HCT116 (cell line): ENCODE results near the gene CDH22. TPM values are rescaled to one million over a fixed set of nuclear protein-coding genes. Genes with fewer than 3 reads are reported as not detected.

Experiments
- ATAC-seq: fragments of 200-7000 bp; cut with Tn5 transposase; 2 replicates; pipeline ENCODE4 v1.9.1; 2020; ENCODE audit warnings: mild to moderate bottlenecking, moderate library complexity
- BruUV-seq: library from RNA; stranded (reverse); fragments of 400-500 nt; replicated peaks from 2 replicates; lab custom pipeline; 2021; lab: Mats Ljungman, UMichigan
- CTCF ChIA-PET: fragments of 300-600 bp; sonication (Branson Sonifier 250); formaldehyde crosslinking; loops from one replicate; lab custom pipeline; 2021; ENCODE audit warnings: antibody characterized with exemption; lab: Charles Lee
- POLR2A ChIA-PET: fragments of 300-600, 350-600 bp; sonication (Branson Sonifier 250); formaldehyde crosslinking; loops from one replicate; lab custom pipeline; 2021; ENCODE audit warnings: antibody characterized with exemption; lab: Charles Lee
- RAD21 ChIA-PET, 2 experiments: fragments of 300-600 bp; sonication (Branson Sonifier 250); formaldehyde crosslinking; loops; one replicate each; lab custom pipeline; 2023; ENCODE audit warnings: low total read pairs in 2 of 2; ENCODE audit not compliant: uncharacterized antibody in 2 of 2, unreplicated experiment in 2 of 2, low non-redundant PET in 1 of 2; lab: Charles Lee
- DNase-seq: peaks from one replicate; pipeline ENCODE4 v3.0.0-alpha.2; 2010; ENCODE audit warnings: low read depth, low spot score
- H2AFZ ChIP-seq: fragments of 200-600 bp; shearing (Covaris generic), sonication (generic); 2 replicates; pipeline ENCODE4 v1.6.1; 2017; ENCODE audit warnings: low read depth, mixed run types, mixed read lengths, antibody characterized with exemption, low read length; ENCODE audit not compliant: poor library complexity, severe bottlenecking
- H3K27ac ChIP-seq: 2 replicates; pipeline ENCODE4 v1.5.1; 2012; ENCODE audit warnings: low read depth, low read length
- H3K27me3 ChIP-seq: fragments of 200-600 bp; sonication (generic); 2 replicates; pipeline ENCODE4 v1.6.1; 2016; ENCODE audit warnings: mixed run types, low read length, mixed read lengths; ENCODE audit not compliant: insufficient read depth
- H3K36me3 ChIP-seq, 2 experiments: fragments of 200-500 bp in 1 of 2; fragments of 200-600 bp in 1 of 2; sonication (Bioruptor generic) in 1 of 2; sonication (generic) in 1 of 2; 2 replicates each; pipeline versions ENCODE4 v1.5.1 to v1.6.1; 2014 to 2016; ENCODE audit warnings: low read length in 2 of 2, inconsistent platforms in 1 of 2, mixed read lengths in 1 of 2, mixed run types in 1 of 2; ENCODE audit not compliant: insufficient read depth in 2 of 2, control insufficient read depth in 1 of 2
- H3K4me1 ChIP-seq, 2 experiments: fragments of 200-600 bp in 1 of 2; sonication (generic) in 1 of 2; 2 replicates each; pipeline versions ENCODE4 v1.5.1 to v1.6.1; 2012 to 2017; ENCODE audit warnings: low read length in 2 of 2, inconsistent platforms in 1 of 2, mild to moderate bottlenecking in 1 of 2, mixed read lengths in 1 of 2, mixed run types in 1 of 2, moderate library complexity in 1 of 2; ENCODE audit not compliant: insufficient read depth in 2 of 2, control insufficient read depth in 1 of 2
- H3K4me2 ChIP-seq: fragments of 200-600 bp; sonication (generic); 2 replicates; pipeline ENCODE4 v1.6.1; 2017; ENCODE audit warnings: mixed run types, low read length, mixed read lengths
- H3K4me3 ChIP-seq, 2 experiments: fragments of 200-600 bp in 1 of 2; sonication (generic) in 1 of 2; replicated peaks in 1 of 2; 2 replicates each; pipeline ENCODE4 v1.5.1; 2011 to 2016; ENCODE audit warnings: low read length in 2 of 2, control low read depth in 1 of 2, low read depth in 1 of 2, mild to moderate bottlenecking in 1 of 2, mixed read lengths in 1 of 2, mixed run types in 1 of 2
- H3K79me2 ChIP-seq: fragments of 200-600 bp; sonication (generic); 2 replicates; pipeline ENCODE4 v1.6.1; 2017; ENCODE audit warnings: mild to moderate bottlenecking, mixed run types, low read length, moderate library complexity, mixed read lengths; ENCODE audit not compliant: insufficient read depth
- H3K9ac ChIP-seq: fragments of 200-600 bp; sonication (generic); 2 replicates; pipeline ENCODE4 v1.6.1; 2016; ENCODE audit warnings: low read length, mixed read lengths
- H3K9me2 ChIP-seq: fragments of 200-600 bp; sonication (generic), shearing (Covaris generic); 2 replicates; pipeline ENCODE4 v1.6.1; 2017; ENCODE audit warnings: mixed run types, mild to moderate bottlenecking, moderate library complexity; ENCODE audit not compliant: insufficient read depth
- H3K9me3 ChIP-seq, 2 experiments: fragments of 200-500 bp in 1 of 2; fragments of 200-600 bp in 1 of 2; sonication (Bioruptor generic) in 1 of 2; sonication (generic) in 1 of 2; 2 replicates each; pipeline ENCODE4 v1.6.1; 2014 to 2017; ENCODE audit warnings: low read length in 2 of 2, mixed read lengths in 2 of 2, inconsistent platforms in 1 of 2, low read depth in 1 of 2, mild to moderate bottlenecking in 1 of 2, mixed run types in 1 of 2, moderate library complexity in 1 of 2; ENCODE audit not compliant: control insufficient read depth in 1 of 2, insufficient read depth in 1 of 2
- H4K20me1 ChIP-seq: fragments of 200-600 bp; sonication (generic), shearing (Covaris generic); 2 replicates; pipeline ENCODE4 v1.6.1; 2017; ENCODE audit warnings: mixed run types, mild to moderate bottlenecking, moderate library complexity; ENCODE audit not compliant: insufficient read depth
- CBX3 ChIP-seq: IDR thresholded peaks from 2 replicates; pipeline ENCODE4 v1.6.1; 2012; ENCODE audit warnings: low read depth
- CEBPB ChIP-seq: IDR thresholded peaks from 2 replicates; pipeline ENCODE4 v1.6.1; 2012; ENCODE audit warnings: low read depth
- CTCF ChIP-seq, 3 experiments: fragments of 200-600 bp in 1 of 3; sonication (generic) in 1 of 3; IDR thresholded peaks in 2 of 3; conservative IDR thresholded peaks in 1 of 3; 2 replicates each; pipeline ENCODE4 v1.5.1; 2012 to 2017; ENCODE audit warnings: low read depth in 2 of 3, low read length in 2 of 3, antibody characterized with exemption in 1 of 3, borderline replicate concordance in 1 of 3, control low read depth in 1 of 3, mild to moderate bottlenecking in 1 of 3, mixed read lengths in 1 of 3, mixed run types in 1 of 3, moderate library complexity in 1 of 3; ENCODE audit not compliant: insufficient read depth in 1 of 3
- EGR1 ChIP-seq: IDR thresholded peaks from 2 replicates; pipeline ENCODE4 v1.6.1; 2012; ENCODE audit warnings: low read depth
- ELF1 ChIP-seq: IDR thresholded peaks from 2 replicates; pipeline ENCODE4 v1.6.1; 2012; ENCODE audit warnings: low read depth, borderline replicate concordance
- EZH2 ChIP-seq: fragments of 200-600 bp; sonication (generic); IDR thresholded peaks from 2 replicates; pipeline ENCODE4 v1.6.1; 2017; ENCODE audit warnings: antibody characterized with exemption, mixed run types
- EZH2phosphoT487 ChIP-seq: fragments of 200-600 bp; IDR thresholded peaks from 2 replicates; pipeline ENCODE4 v1.6.1; 2018; ENCODE audit warnings: antibody characterized with exemption, borderline replicate concordance
- FOSL1 ChIP-seq: IDR thresholded peaks from 2 replicates; pipeline ENCODE4 v1.6.1; 2012; ENCODE audit warnings: low read depth
- MAX ChIP-seq: IDR thresholded peaks from 2 replicates; pipeline ENCODE4 v1.6.1; 2012
- POLR2AphosphoS5 ChIP-seq: IDR thresholded peaks from 2 replicates; pipeline ENCODE4 v1.6.1; 2011; ENCODE audit warnings: mild to moderate bottlenecking, low read depth, low read length, moderate library complexity
- RAD21 ChIP-seq: IDR thresholded peaks from 2 replicates; pipeline ENCODE4 v1.6.1; 2012; ENCODE audit warnings: low read depth, mild to moderate bottlenecking
- SIN3A ChIP-seq: IDR thresholded peaks from 2 replicates; pipeline ENCODE4 v1.6.1; 2012; ENCODE audit warnings: low read depth
- SP1 ChIP-seq: IDR thresholded peaks from 2 replicates; pipeline ENCODE4 v1.6.1; 2012; ENCODE audit warnings: low read depth
- SRF ChIP-seq: IDR thresholded peaks from 2 replicates; pipeline ENCODE4 v1.6.1; 2012; ENCODE audit warnings: low read depth
- TCF7L2 ChIP-seq: IDR thresholded peaks from 2 replicates; pipeline ENCODE4 v1.7.0; 2011; ENCODE audit warnings: borderline replicate concordance, inconsistent platforms; ENCODE audit not compliant: insufficient read depth, insufficient read length; ENCODE audit errors: extremely low read depth
- YY1 ChIP-seq: IDR thresholded peaks from 2 replicates; pipeline ENCODE4 v1.6.1; 2011; ENCODE audit warnings: low read length, low read depth, moderate library complexity, mild to moderate bottlenecking; ENCODE audit not compliant: insufficient replicate concordance; ENCODE audit errors: extremely low read depth
- ZFX ChIP-seq: fragments of 450-650 bp; IDR thresholded peaks from 2 replicates; pipeline ENCODE4 v1.6.1; 2017
- ZNF274 ChIP-seq: fragments of 200-500 bp; sonication (Bioruptor generic); IDR thresholded peaks from 2 replicates; pipeline ENCODE4 v1.6.1; 2014; ENCODE audit warnings: mild to moderate bottlenecking, low read depth, low read length, inconsistent platforms
- intact Hi-C: fragments of 100-400 bp; cut with micrococcal nuclease; formaldehyde crosslinking; loops from 2 replicates; pipeline ENCODE4 v1.10.0; 2022
- total RNA-seq: library from RNA; stranded (reverse); gene quantifications from one replicate; pipeline ENCODE4 v1.2.1, GENCODE V29; 2021; ENCODE audit not compliant: unreplicated experiment
- TF ChIP-seq, protein P1 (sequence below): IDR thresholded peaks from 2 replicates; pipeline ENCODE4 v1.6.1; 2012
- TF ChIP-seq, protein P2 (sequence below): IDR thresholded peaks from 2 replicates; pipeline ENCODE4 v1.6.1; 2012; ENCODE audit warnings: low read depth

The CDH22 gene
- total RNA-seq, 1 experiment from 2014 or later: 1.8 TPM

- Histone ChIP-seq H3K36me3 (peaks cover 3 to 18% of the 10 kb centered on the region in 2 experiments; a peak in 2 of 4 replicates), H3K27me3 (0 out of 2 replicates have a peak, but pooled peaks cover 7% of the 10 kb centered on the region), H3K9me3 (no peaks in the 10 kb centered on the region), H3K9me2 (no peaks in the 10 kb centered on the region), H3K27ac (no peak overlapping the region), H3K4me2 (no peak overlapping the region), H3K4me3 (no peak overlapping the region), H3K9ac (no peak overlapping the region), H3K79me2 (no peaks in the 10 kb centered on the region), H2AFZ (no peak overlapping the region), H3K4me1 (no peaks in the 10 kb centered on the region; a peak in 1 of 4 replicates), H4K20me1 (no peaks in the 10 kb centered on the region)
- BruUV-seq: no TSS peak
- ChIA-PET RAD21 (no interaction called here), CTCF (interaction anchor here (0.6 to 2.2 kb wide), 2 partner anchors 102 to 139 kb away, joined by 3 to 4 read pairs; no protein-coding TSS in a partner anchor), POLR2A (no interaction called here)
- TF ChIP-seq CEBPB: no peak
- TF ChIP-seq EZH2: no peak
- TF ChIP-seq FOSL1: no peak
- no peak for TF ChIP-seq SRF
- TF ChIP-seq, protein P1, sequence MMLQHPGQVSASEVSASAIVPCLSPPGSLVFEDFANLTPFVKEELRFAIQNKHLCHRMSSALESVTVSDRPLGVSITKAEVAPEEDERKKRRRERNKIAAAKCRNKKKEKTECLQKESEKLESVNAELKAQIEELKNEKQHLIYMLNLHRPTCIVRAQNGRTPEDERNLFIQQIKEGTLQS: no peak
- TF ChIP-seq ZFX: no peak
- TF ChIP-seq TCF7L2: no peak
- no peak for TF ChIP-seq CBX3
- TF ChIP-seq, protein P2, sequence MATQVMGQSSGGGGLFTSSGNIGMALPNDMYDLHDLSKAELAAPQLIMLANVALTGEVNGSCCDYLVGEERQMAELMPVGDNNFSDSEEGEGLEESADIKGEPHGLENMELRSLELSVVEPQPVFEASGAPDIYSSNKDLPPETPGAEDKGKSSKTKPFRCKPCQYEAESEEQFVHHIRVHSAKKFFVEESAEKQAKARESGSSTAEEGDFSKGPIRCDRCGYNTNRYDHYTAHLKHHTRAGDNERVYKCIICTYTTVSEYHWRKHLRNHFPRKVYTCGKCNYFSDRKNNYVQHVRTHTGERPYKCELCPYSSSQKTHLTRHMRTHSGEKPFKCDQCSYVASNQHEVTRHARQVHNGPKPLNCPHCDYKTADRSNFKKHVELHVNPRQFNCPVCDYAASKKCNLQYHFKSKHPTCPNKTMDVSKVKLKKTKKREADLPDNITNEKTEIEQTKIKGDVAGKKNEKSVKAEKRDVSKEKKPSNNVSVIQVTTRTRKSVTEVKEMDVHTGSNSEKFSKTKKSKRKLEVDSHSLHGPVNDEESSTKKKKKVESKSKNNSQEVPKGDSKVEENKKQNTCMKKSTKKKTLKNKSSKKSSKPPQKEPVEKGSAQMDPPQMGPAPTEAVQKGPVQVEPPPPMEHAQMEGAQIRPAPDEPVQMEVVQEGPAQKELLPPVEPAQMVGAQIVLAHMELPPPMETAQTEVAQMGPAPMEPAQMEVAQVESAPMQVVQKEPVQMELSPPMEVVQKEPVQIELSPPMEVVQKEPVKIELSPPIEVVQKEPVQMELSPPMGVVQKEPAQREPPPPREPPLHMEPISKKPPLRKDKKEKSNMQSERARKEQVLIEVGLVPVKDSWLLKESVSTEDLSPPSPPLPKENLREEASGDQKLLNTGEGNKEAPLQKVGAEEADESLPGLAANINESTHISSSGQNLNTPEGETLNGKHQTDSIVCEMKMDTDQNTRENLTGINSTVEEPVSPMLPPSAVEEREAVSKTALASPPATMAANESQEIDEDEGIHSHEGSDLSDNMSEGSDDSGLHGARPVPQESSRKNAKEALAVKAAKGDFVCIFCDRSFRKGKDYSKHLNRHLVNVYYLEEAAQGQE: no peak
- TF ChIP-seq POLR2AphosphoS5: no peak
- TF ChIP-seq ELF1: no peak
- TF ChIP-seq SIN3A: no peak
- TF ChIP-seq ZNF274: no peak
- no peak for TF ChIP-seq SP1
- no peak for TF ChIP-seq EGR1
- no peak for TF ChIP-seq RAD21
- TF ChIP-seq EZH2phosphoT487: no peak
- TF ChIP-seq YY1: no peak
- TF ChIP-seq CTCF (IDR thresholded peaks at IDR 0.05 in 2 of 3, conservative IDR thresholded peaks at IDR 0.05 in 1 of 3; ENCODE audit: borderline replicate concordance in 1 of 3, insufficient read depth in 1 of 3, low read depth in 2 of 3, low read length in 2 of 3): no peak
- TF ChIP-seq MAX: no peak
- intact Hi-C loops: no loop called here
- DNase-seq: no peak
- ATAC-seq: no peak
Measured at GRCh38 chr20:46126440-46127056, 181.8 kb downstream of the CDH22 start.
